Stimulated activated CD8-positive, alpha-beta memory T cell treated with anti-CD3 and anti-CD28 coated beads, Interleukin-7, amount 100 ng/mL, for 48 hours (primary cell): ENCODE measurements around the gene SLC5A10.

ENCODE experiments used
- DNase-seq, 2 donors: peaks; one replicate each; pipeline ENCODE4 v3.0.0-alpha.2; 2020; ENCODE audit warnings: low read depth in 1 of 2; ENCODE audit errors: extremely low read depth in 1 of 2

The SLC5A10 gene

GRCh38 chr17:19001907-19002590 is 50.1 kb downstream of the SLC5A10 start:
- no peak for DNase-seq

- no peak for DNase-seq
These were observed 51.0 kb downstream of the SLC5A10 start for GRCh38 chr17:19002805-19003542.

GRCh38 chr17:19003543-19004420 is 51.8 kb downstream of the SLC5A10 start:
- peak in 1 of 2 donors; percentile 19 for DNase-seq

- peak; percentile 79 for DNase-seq
These were observed 52.6 kb downstream of the SLC5A10 start, which contains the start of gene FAM83G for GRCh38 chr17:19004421-19005136. FAM83G (minus strand) TSS chr17:19004764; CDS start chr17:19004041, 723 bp downstream.

- no peak for DNase-seq
These were observed 53.3 kb downstream of the SLC5A10 start for GRCh38 chr17:19005137-19005773.

GRCh38 chr17:19005789-19006430 is 53.9 kb downstream of the SLC5A10 start:
- no peak for DNase-seq

- no peak for DNase-seq
These were observed 54.7 kb downstream of the SLC5A10 start for GRCh38 chr17:19006698-19007097.

- no peak for DNase-seq
These were observed 58.0 kb downstream of the SLC5A10 start for GRCh38 chr17:19009970-19010369.

GRCh38 chr17:19010729-19011505 is 59.0 kb downstream of the SLC5A10 start:
- DNase-seq, result no peak

- DNase-seq, result no peak
These were observed 59.6 kb downstream of the SLC5A10 start for GRCh38 chr17:19011581-19011980.

- DNase-seq, result no peak
These were observed 60.5 kb downstream of the SLC5A10 start for GRCh38 chr17:19012171-19013080.

GRCh38 chr17:19013226-19013625 is 61.3 kb downstream of the SLC5A10 start:
- DNase-seq, result no peak

- no peak for DNase-seq
These were observed 62.1 kb downstream of the SLC5A10 start for GRCh38 chr17:19013806-19014627.

GRCh38 chr17:19014628-19015215 is 62.8 kb downstream of the SLC5A10 start:
- no peak for DNase-seq

GRCh38 chr17:19015428-19015827 is 63.5 kb downstream of the SLC5A10 start:
- DNase-seq, result no peak

GRCh38 chr17:19016297-19016696 is 64.3 kb downstream of the SLC5A10 start:
- DNase-seq, result no peak

- DNase-seq, result no peak
These were observed 64.9 kb downstream of the SLC5A10 start for GRCh38 chr17:19016881-19017280.
